Vagina (tissue), 2 donors: ENCODE data around the gene CCDC154. TPM values are rescaled to one million over a fixed set of nuclear protein-coding genes. Genes with fewer than 3 reads are reported as not detected.
"Not testable (repeated sequence)": the region's sequence is repeated elsewhere in the genome, so short reads cannot be mapped to it uniquely, and the experiment has no call there.

Experiments used
- DNase-seq, 2 donors: peaks; one replicate each; pipeline ENCODE4 v3.0.0-alpha.2; 2017; ENCODE audit errors: extremely low spot score in 2 of 2
- H3K27ac ChIP-seq: fragments of 200-600 bp; sonication (generic); one replicate; pipeline ENCODE4 v1.5.1; 2019
- H3K27me3 ChIP-seq: fragments of 200-600 bp; sonication (generic); one replicate; pipeline ENCODE4 v1.5.1; 2019
- H3K36me3 ChIP-seq, 2 donors: fragments of 200-600 bp; sonication (generic); one replicate each; pipeline ENCODE4 v1.5.1; 2017 to 2019
- H3K4me1 ChIP-seq: fragments of 200-600 bp; sonication (generic); one replicate; pipeline ENCODE4 v1.5.1; 2019
- H3K4me3 ChIP-seq, 2 donors: fragments of 200-600 bp; sonication (generic); 1 replicate in 1 of 2; 2 replicates in 1 of 2; pipeline ENCODE4 v1.5.1; 2016 to 2019
- H3K9me3 ChIP-seq: fragments of 200-600 bp; sonication (generic); one replicate; pipeline ENCODE4 v1.5.1; 2019
- CTCF ChIP-seq, 3 experiments: fragments of 450-650 bp in 2 of 3; fragments of 200-600 bp in 1 of 3; sonication (generic) in 1 of 3; IDR thresholded peaks; one replicate each; pipeline ENCODE4 v1.5.1; 2017 to 2019; ENCODE audit warnings: antibody characterized with exemption in 3 of 3, mild to moderate bottlenecking in 2 of 3, moderate library complexity in 2 of 3
- POLR2A ChIP-seq, 2 donors: fragments of 450-650 bp; IDR thresholded peaks; one replicate each; pipeline ENCODE4 v1.6.1; 2017; ENCODE audit warnings: antibody characterized with exemption in 2 of 2, mild to moderate bottlenecking in 2 of 2, moderate library complexity in 2 of 2
- POLR2AphosphoS5 ChIP-seq, 2 donors: sonication (generic); formaldehyde crosslinking; IDR thresholded peaks; one replicate each; pipeline ENCODE4 v1.9.0; 2017; ENCODE audit warnings: antibody characterized with exemption in 2 of 2, mild to moderate bottlenecking in 2 of 2, low read depth in 1 of 2; ENCODE audit not compliant: insufficient read depth in 1 of 2
- intact Hi-C: fragments of 100-400 bp; cut with DNase I; formaldehyde crosslinking; loops from one replicate; pipeline ENCODE4 v1.15.1; 2023
- total RNA-seq: library from RNA; depleted of rRNA; stranded (reverse); fragments of >200 nt; gene quantifications from one replicate; pipeline ENCODE4 v1.2.3, GENCODE V29; 2016

Gene CCDC154
- total RNA-seq, 1 donor from 2014 or later, result not detected

DNA sequence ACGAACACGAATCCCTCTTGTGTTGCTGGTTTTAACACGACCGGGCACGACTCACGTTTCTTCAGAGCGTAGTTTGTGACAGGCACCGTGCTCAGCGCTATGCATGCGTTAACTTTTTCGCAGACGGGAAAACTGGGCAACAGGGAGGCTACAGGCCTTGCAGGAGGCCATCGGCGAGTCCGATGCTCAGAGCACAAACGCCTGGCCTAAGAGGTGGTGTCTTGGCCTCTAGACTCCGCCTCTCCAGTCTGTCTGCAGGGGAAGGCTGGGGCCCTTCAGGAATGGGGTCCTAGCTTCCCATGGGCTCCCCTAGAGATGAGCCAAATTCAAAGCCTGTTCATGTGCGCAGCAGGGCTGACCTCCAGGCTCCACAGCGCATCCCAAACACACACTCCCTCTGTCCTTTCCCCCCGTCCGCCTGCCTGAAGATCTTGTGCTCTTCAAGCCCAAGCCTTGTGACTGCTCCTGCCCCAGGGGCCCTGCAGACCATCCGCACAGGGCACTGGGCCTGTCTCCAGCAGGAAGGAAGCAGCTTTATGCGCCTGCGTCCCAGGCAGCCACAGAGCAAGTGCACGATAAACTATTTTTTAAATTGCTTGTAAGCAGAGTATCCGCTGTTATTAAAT, 27.3 kb upstream of the CCDC154 start:
- no peak overlapping the region for H3K27ac ChIP-seq
- H3K4me1 ChIP-seq, result peaks cover 33% of the 10 kb centered on the region
- no peak overlapping the region for H3K4me3 ChIP-seq
- intact Hi-C loops, result no loop called here
- TF ChIP-seq CTCF (IDR thresholded peaks at IDR 0.05), result no peak
- TF ChIP-seq POLR2AphosphoS5 (IDR thresholded peaks at IDR 0.05; ENCODE audit: insufficient read depth in 1 of 2, low read depth in 1 of 2), result no peak
- no peak for TF ChIP-seq POLR2A (IDR thresholded peaks at IDR 0.05)
- H3K9me3 ChIP-seq, result no peaks in the 10 kb centered on the region
- H3K36me3 ChIP-seq, result no peaks in the 10 kb centered on the region
- no peaks in the 10 kb centered on the region for H3K27me3 ChIP-seq
- DNase-seq, result no peak

- Histone ChIP-seq H3K27ac (no peak overlapping the region), H3K4me1 (peaks cover 30% of the 10 kb centered on the region), H3K36me3 (no peaks in the 10 kb centered on the region), H3K9me3 (no peaks in the 10 kb centered on the region), H3K4me3 (no peak overlapping the region), H3K27me3 (no peaks in the 10 kb centered on the region)
- no peak for DNase-seq
- intact Hi-C loops, result no loop called here
- TF ChIP-seq POLR2A (IDR thresholded peaks at IDR 0.05) (no peak), CTCF (IDR thresholded peaks at IDR 0.05) (no peak), POLR2AphosphoS5 (IDR thresholded peaks at IDR 0.05; ENCODE audit: insufficient read depth in 1 of 2, low read depth in 1 of 2) (no peak)
Measured at GRCh38 chr16:1470481-1471251, 26.3 kb upstream of the CCDC154 start.

DNA sequence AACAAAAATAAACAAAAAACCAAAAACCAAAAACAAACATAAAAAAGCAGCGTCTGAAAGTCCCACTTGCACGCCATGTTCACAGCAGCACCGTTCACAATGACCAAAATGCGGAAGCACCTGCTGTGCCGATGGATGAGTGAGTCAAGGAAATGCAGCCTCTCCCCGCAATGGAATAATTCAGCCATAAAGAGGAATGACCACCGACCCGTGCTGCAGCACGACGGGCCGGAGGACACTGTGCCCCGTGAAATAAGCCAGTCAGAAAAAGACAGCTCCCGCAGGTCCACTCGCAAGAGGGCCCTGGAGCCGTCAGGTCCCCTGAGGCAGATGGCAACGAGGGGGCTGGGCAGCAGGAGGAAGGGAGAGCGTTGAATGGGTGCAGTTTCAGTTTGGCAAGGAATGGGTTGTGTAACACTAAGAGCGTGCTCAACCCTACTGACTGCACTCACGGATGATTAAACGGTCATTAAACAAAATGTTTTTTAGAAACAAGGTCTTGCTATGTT, 25.4 kb upstream of the CCDC154 start:
- TF ChIP-seq POLR2A (IDR thresholded peaks at IDR 0.05), result no peak
- no peak for TF ChIP-seq POLR2AphosphoS5 (IDR thresholded peaks at IDR 0.05; ENCODE audit: insufficient read depth in 1 of 2, low read depth in 1 of 2)
- TF ChIP-seq CTCF (IDR thresholded peaks at IDR 0.05), result no peak
- Histone ChIP-seq H3K27me3 (no peaks in the 10 kb centered on the region), H3K4me1 (peaks cover 25% of the 10 kb centered on the region), H3K36me3 (no peaks in the 10 kb centered on the region), H3K27ac (no peak overlapping the region), H3K4me3 (no peak overlapping the region), H3K9me3 (no peaks in the 10 kb centered on the region)
- no peak for DNase-seq
- intact Hi-C loops, result no loop called here

DNA sequence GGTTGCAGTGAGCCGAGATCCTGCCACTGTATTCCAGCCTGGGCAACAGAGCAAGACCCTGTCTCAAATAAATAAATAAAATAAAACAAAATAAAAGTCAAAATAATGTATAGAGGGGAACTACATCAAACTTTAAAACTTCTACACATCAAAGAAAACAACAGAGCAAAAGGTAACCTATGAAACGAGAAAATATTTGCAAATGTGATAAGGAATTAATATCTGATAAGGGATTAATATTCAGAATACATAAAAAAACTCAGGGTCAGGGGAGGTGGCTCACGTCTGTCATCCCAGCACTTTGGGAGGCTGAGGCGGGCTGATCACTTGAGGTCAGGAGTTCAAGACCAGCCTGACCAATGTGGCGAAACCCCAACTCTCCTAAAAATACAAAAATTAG, 24.8 kb upstream of the CCDC154 start:
- H3K27me3 ChIP-seq, DNase-seq, H3K9me3 ChIP-seq, H3K4me3 ChIP-seq, intact Hi-C loops, H3K27ac ChIP-seq, H3K36me3 ChIP-seq: not testable (repeated sequence)
- peaks cover 23% of the 10 kb centered on the region for H3K4me1 ChIP-seq

- intact Hi-C loops, result no loop called here
- H3K4me3 ChIP-seq, result no peak overlapping the region
- TF ChIP-seq CTCF (IDR thresholded peaks at IDR 0.05) (no peak), POLR2A (IDR thresholded peaks at IDR 0.05) (no peak), POLR2AphosphoS5 (IDR thresholded peaks at IDR 0.05; ENCODE audit: insufficient read depth in 1 of 2, low read depth in 1 of 2) (no peak)
- no peak for DNase-seq
- no peaks in the 10 kb centered on the region for H3K9me3 ChIP-seq
- no peaks in the 10 kb centered on the region for H3K27me3 ChIP-seq
- H3K36me3 ChIP-seq, result peaks cover 0 to 7% of the 10 kb centered on the region in 2 donors
- H3K4me1 ChIP-seq, result peaks cover 15% of the 10 kb centered on the region
- H3K27ac ChIP-seq, result no peak overlapping the region
Measured at GRCh38 chr16:1468426-1468810, 24.1 kb upstream of the CCDC154 start.
